SK-N-SH (cell line): ENCODE measurements around the gene PDE4B. TPM values are rescaled to one million over a fixed set of nuclear protein-coding genes. Genes with fewer than 3 reads are reported as not detected.

Experiments used
- CTCF ChIA-PET: fragments of 300-600, 350-600 bp; formaldehyde crosslinking; extraction: SDS; loops from one replicate; lab custom pipeline; 2021; lab: Yijun Ruan, JAX
- POLR2A ChIA-PET: fragments of 350-600 bp; sonication (Branson Sonifier 250); formaldehyde crosslinking; extraction: SDS; loops from one replicate; lab custom pipeline; 2020; ENCODE audit warnings: antibody characterized with exemption, inconsistent platforms; lab: Yijun Ruan, JAX
- DNase-seq: peaks from one replicate; pipeline ENCODE4 v3.0.0; 2012
- H2AFZ ChIP-seq: fragments of 200-600 bp; sonication (generic); 2 replicates; pipeline ENCODE4 v1.8.1; 2016; ENCODE audit warnings: antibody characterized with exemption, mild to moderate bottlenecking, low read depth
- H3F3A ChIP-seq: fragments of 200-600 bp; sonication (generic); replicated peaks from 2 replicates; pipeline ENCODE3; 2016; ENCODE audit warnings: antibody characterized with exemption, mild to moderate bottlenecking; ENCODE audit not compliant: insufficient read depth
- H3K27ac ChIP-seq, 2 experiments: fragments of 200-500 bp in 1 of 2; fragments of 200-600 bp in 1 of 2; sonication (Bioruptor generic) in 1 of 2; sonication (generic), shearing (Covaris generic) in 1 of 2; 2 replicates each; pipeline versions ENCODE4 v1.5.1 to v1.6.1; 2014 to 2016; ENCODE audit warnings: low read depth in 2 of 2, inconsistent platforms in 1 of 2, low read length in 1 of 2, mild to moderate bottlenecking in 1 of 2, mixed read lengths in 1 of 2
- H3K27me3 ChIP-seq: fragments of 200-600 bp; sonication (generic), shearing (Covaris generic); 2 replicates; pipeline ENCODE4 v1.6.1; 2016; ENCODE audit warnings: mixed run types; ENCODE audit not compliant: insufficient read depth
- H3K36me3 ChIP-seq, 2 experiments: fragments of 200-500 bp in 1 of 2; fragments of 200-600 bp in 1 of 2; sonication (Bioruptor generic) in 1 of 2; sonication (generic) in 1 of 2; replicated peaks in 1 of 2; 2 replicates each; pipeline versions ENCODE3 to v1.5.1; 2014 to 2016; ENCODE audit warnings: low read length in 1 of 2, mild to moderate bottlenecking in 1 of 2; ENCODE audit not compliant: insufficient read depth in 2 of 2, control insufficient read depth in 1 of 2
- H3K4me1 ChIP-seq, 2 experiments: fragments of 200-500 bp in 1 of 2; fragments of 200-600 bp in 1 of 2; sonication (Bioruptor generic) in 1 of 2; sonication (generic), shearing (Covaris generic) in 1 of 2; 2 replicates each; pipeline versions ENCODE4 v1.5.1 to v1.6.1; 2014 to 2016; ENCODE audit warnings: low read depth in 1 of 2, low read length in 1 of 2, mixed run types in 1 of 2; ENCODE audit not compliant: insufficient read depth in 2 of 2, control insufficient read depth in 1 of 2
- H3K4me2 ChIP-seq: fragments of 200-600 bp; sonication (generic), shearing (Covaris generic); 2 replicates; pipeline ENCODE4 v1.6.1; 2017; ENCODE audit warnings: mixed run types
- H3K4me3 ChIP-seq, 2 experiments: fragments of 200-500 bp in 1 of 2; fragments of 200-600 bp in 1 of 2; sonication (Bioruptor generic) in 1 of 2; sonication (generic), shearing (Covaris generic) in 1 of 2; 2 replicates each; pipeline versions ENCODE4 v1.5.1 to v1.8.1; 2014 to 2016; ENCODE audit warnings: low read depth in 2 of 2, inconsistent platforms in 1 of 2, low read length in 1 of 2, mild to moderate bottlenecking in 1 of 2, mixed read lengths in 1 of 2, moderate library complexity in 1 of 2
- H3K79me2 ChIP-seq: fragments of 200-600 bp; sonication (generic); 2 replicates; pipeline ENCODE4 v1.8.1; 2017; ENCODE audit warnings: mild to moderate bottlenecking; ENCODE audit not compliant: insufficient read depth
- H3K9ac ChIP-seq: fragments of 200-600 bp; sonication (generic); 2 replicates; pipeline ENCODE4 v1.6.1; 2017; ENCODE audit warnings: mixed run types
- H3K9me2 ChIP-seq: fragments of 200-600 bp; sonication (generic); 2 replicates; pipeline ENCODE4 v1.6.1; 2017; ENCODE audit warnings: mixed run types
- H3K9me3 ChIP-seq: fragments of 200-600 bp; sonication (generic); 2 replicates; pipeline ENCODE4 v1.6.1; 2017; ENCODE audit warnings: mixed run types, mild to moderate bottlenecking, moderate library complexity
- H4K20me1 ChIP-seq: fragments of 200-600 bp; sonication (generic); 2 replicates; pipeline ENCODE4 v1.6.1; 2017; ENCODE audit warnings: mild to moderate bottlenecking, mixed run types; ENCODE audit not compliant: insufficient read depth
- CTCF ChIP-seq: fragments of 200-600 bp; sonication (generic); IDR thresholded peaks from 2 replicates; pipeline ENCODE4 v1.6.1; 2017; ENCODE audit warnings: antibody characterized with exemption, mild to moderate bottlenecking, moderate library complexity
- ELF1 ChIP-seq: IDR thresholded peaks from 2 replicates; pipeline ENCODE4 v1.4.0; 2012
- EZH2phosphoT487 ChIP-seq: fragments of 200-600 bp; sonication (generic); IDR thresholded peaks from 2 replicates; pipeline ENCODE4 v1.6.1; 2017; ENCODE audit warnings: low read depth, mixed run types, mild to moderate bottlenecking, antibody characterized with exemption, moderate library complexity, borderline replicate concordance
- FOSL2 ChIP-seq: IDR thresholded peaks from 2 replicates; pipeline ENCODE4 v1.4.0; 2012; ENCODE audit warnings: low read depth, mild to moderate bottlenecking, moderate library complexity, borderline replicate concordance
- GATA2 ChIP-seq: sonication (generic); formaldehyde crosslinking; IDR thresholded peaks from 2 replicates; pipeline ENCODE4 v1.5.0; 2020; ENCODE audit warnings: mild to moderate bottlenecking, missing genetic modification reagents
- JUND ChIP-seq: IDR thresholded peaks from 2 replicates; pipeline ENCODE4 v1.4.0; 2012
- MXI1 ChIP-seq: IDR thresholded peaks from 2 replicates; pipeline ENCODE4 v1.6.1; 2012; ENCODE audit warnings: mild to moderate bottlenecking, low read depth, low read length, improper control_type of control experiment
- NFIC ChIP-seq: IDR thresholded peaks from 2 replicates; pipeline ENCODE4 v1.4.0; 2012; ENCODE audit warnings: borderline replicate concordance
- NRF1 ChIP-seq: IDR thresholded peaks from 2 replicates; pipeline ENCODE4 v1.6.1; 2012; ENCODE audit warnings: low read depth, mild to moderate bottlenecking, low read length
- POLR2AphosphoS5 ChIP-seq: IDR thresholded peaks from 2 replicates; pipeline ENCODE4 v1.6.1; 2012; ENCODE audit warnings: low read depth, low read length
- SIN3A ChIP-seq: IDR thresholded peaks from 2 replicates; pipeline ENCODE4 v1.6.1; 2012; ENCODE audit warnings: low read depth, mild to moderate bottlenecking, low read length, moderate library complexity, borderline replicate concordance
- TAF1 ChIP-seq: IDR thresholded peaks from 2 replicates; pipeline ENCODE4 v1.6.1; 2012; ENCODE audit warnings: low read depth, mild to moderate bottlenecking, low read length, moderate library complexity, borderline replicate concordance
- TEAD4 ChIP-seq: IDR thresholded peaks from 2 replicates; pipeline ENCODE4 v1.4.0; 2012; ENCODE audit warnings: mild to moderate bottlenecking, borderline replicate concordance; ENCODE audit not compliant: insufficient read depth
- YY1 ChIP-seq: IDR thresholded peaks from 2 replicates; pipeline ENCODE4 v1.4.0; 2012; ENCODE audit warnings: low read depth, mild to moderate bottlenecking
- WGBS: methylation state at CpG from one replicate; pipeline ENCODE4 v1.1.6; 2017; ENCODE audit warnings: low lambda C conversion rate; 5-methylcytosine and 5-hydroxymethylcytosine counted together
- polyA plus RNA-seq, 3 experiments: library from polyadenylated mRNA; depleted of rRNA; stranded (reverse); fragments of >200 nt; gene quantifications; 2 replicates each; pipeline ENCODE4 v1.2.3, GENCODE V29; 2012

PDE4B gene
- polyA plus RNA-seq, 1 of the 3 experiments (the other 2 are of a cell fraction), result 1.9 TPM

- H3K4me1 ChIP-seq, result peaks cover 0 to 8% of the 10 kb centered on the region in 2 experiments; a peak in 2 of 4 replicates
- H3F3A ChIP-seq, result no peaks in the 10 kb centered on the region
- no peak overlapping the region for H3K4me3 ChIP-seq
- H3K4me2 ChIP-seq, result no peak overlapping the region
- H3K9ac ChIP-seq, result no peak overlapping the region
- CTCF ChIA-PET, result no interaction called here
- H3K79me2 ChIP-seq, result no peaks in the 10 kb centered on the region
- no peak overlapping the region for H3K27ac ChIP-seq
- no peaks in the 10 kb centered on the region for H3K9me2 ChIP-seq
- no peaks in the 10 kb centered on the region for H3K9me3 ChIP-seq
- no peak for DNase-seq
- no peaks in the 10 kb centered on the region for H3K36me3 ChIP-seq
- POLR2A ChIA-PET, result no interaction called here
- H2AFZ ChIP-seq, result no peak overlapping the region
- no peaks in the 10 kb centered on the region for H4K20me1 ChIP-seq
- H3K27me3 ChIP-seq, result no peaks in the 10 kb centered on the region
- TF ChIP-seq GATA2 (CRISPR knock-in tag) (no peak), ELF1 (no peak)
Observed at GRCh38 chr1:66313429-66313828, 520.7 kb downstream of the PDE4B start.

- POLR2A ChIA-PET, result no interaction called here
- H3K4me1 ChIP-seq, result peaks cover 0 to 8% of the 10 kb centered on the region in 2 experiments; a peak in 2 of 4 replicates
- no peak overlapping the region for H3K4me2 ChIP-seq
- no peaks in the 10 kb centered on the region for H3F3A ChIP-seq
- no peaks in the 10 kb centered on the region for H3K79me2 ChIP-seq
- H3K36me3 ChIP-seq, result no peaks in the 10 kb centered on the region
- H2AFZ ChIP-seq, result no peak overlapping the region
- CTCF ChIA-PET, result interaction anchor here (1.5 kb wide), 1 partner anchor 14 kb away, joined by 6 read pairs; no protein-coding TSS in a partner anchor
- H3K9ac ChIP-seq, result no peak overlapping the region
- 74% methylated on average over 4 of the region's 4 CpGs for WGBS
- H3K9me2 ChIP-seq, result no peaks in the 10 kb centered on the region
- no peaks in the 10 kb centered on the region for H3K27me3 ChIP-seq
- no peaks in the 10 kb centered on the region for H4K20me1 ChIP-seq
- no peaks in the 10 kb centered on the region for H3K9me3 ChIP-seq
- no peak overlapping the region for H3K27ac ChIP-seq
- TF ChIP-seq EZH2phosphoT487, result no peak
- TF ChIP-seq TEAD4, result no peak
- no peak for TF ChIP-seq YY1
- no peak for TF ChIP-seq MXI1
- no peak for TF ChIP-seq SIN3A
- TF ChIP-seq POLR2AphosphoS5, result no peak
- no peak for TF ChIP-seq GATA2 (CRISPR knock-in tag)
- TF ChIP-seq JUND, result peak; percentile 11; the same call in 1 of the 2 replicates
- 0 out of 2 replicates have a peak, but pooled peaks have one; percentile 10 for TF ChIP-seq FOSL2
- no peak for TF ChIP-seq CTCF
- TF ChIP-seq NFIC, result no peak
- TF ChIP-seq NRF1, result no peak
- no peak for TF ChIP-seq TAF1
- no peak overlapping the region for H3K4me3 ChIP-seq
- no peak for DNase-seq
Observed at GRCh38 chr1:66315671-66316070, 523.0 kb downstream of the PDE4B start.
